Chondrocyte (in vitro differentiated cells): ENCODE measurements around the gene CRYM. TPM values are rescaled to one million over a fixed set of nuclear protein-coding genes. Genes with fewer than 3 reads are reported as not detected.
"Not testable (repeated sequence)": the region's sequence is repeated elsewhere in the genome, so short reads cannot be mapped to it uniquely, and the experiment has no call there.

Experiments
- DNase-seq: peaks from one replicate; pipeline ENCODE4 v3.0.0; 2021; ENCODE audit warnings: mixed read lengths, low spot score
- H3K27ac Mint-ChIP-seq: one replicate; pipeline ENCODE4 v1.8.0; 2021; ENCODE audit warnings: mild to moderate bottlenecking, moderate library complexity, mixed read lengths; ENCODE audit not compliant: unreplicated experiment
- H3K27me3 Mint-ChIP-seq: 2 replicates; pipeline ENCODE4 v1.8.0; 2021; ENCODE audit warnings: low read depth, mixed read lengths
- H3K36me3 Mint-ChIP-seq: 2 replicates; pipeline ENCODE4 v1.8.0; 2021; ENCODE audit warnings: low read depth, mixed read lengths
- H3K4me1 Mint-ChIP-seq: 2 replicates; pipeline ENCODE4 v1.8.0; 2021; ENCODE audit warnings: low read depth, mild to moderate bottlenecking, mixed read lengths
- H3K4me3 Mint-ChIP-seq: one replicate; pipeline ENCODE4 v1.8.0; 2021; ENCODE audit warnings: mild to moderate bottlenecking, moderate library complexity, mixed read lengths; ENCODE audit not compliant: unreplicated experiment
- H3K9me3 Mint-ChIP-seq: 2 replicates; pipeline ENCODE4 v1.8.0; 2021; ENCODE audit warnings: low read depth, mixed read lengths
- long read RNA-seq: library from polyadenylated mRNA; stranded (forward); transcript quantifications from one replicate; pipeline ENCODE4 v2.0.0, GENCODE V29; 2021
- total RNA-seq: library from RNA; stranded (reverse); gene quantifications from 3 replicates; pipeline ENCODE4 v1.2.1, GENCODE V29; 2021
- TF ChIP-seq, protein P1 (sequence below): fragments of 200-600 bp; sonication (generic); IDR thresholded peaks from 2 replicates; pipeline ENCODE4 v1.5.0; 2021; ENCODE audit warnings: antibody characterized with exemption, mild to moderate bottlenecking, moderate library complexity

Gene CRYM
- total RNA-seq: not detected in 3 replicates
- long read RNA-seq, partial matches to known transcripts: 0 of 1 reads
- long read RNA-seq, other reads (novel, unspliced or antisense): 1 of 1 reads

DNA sequence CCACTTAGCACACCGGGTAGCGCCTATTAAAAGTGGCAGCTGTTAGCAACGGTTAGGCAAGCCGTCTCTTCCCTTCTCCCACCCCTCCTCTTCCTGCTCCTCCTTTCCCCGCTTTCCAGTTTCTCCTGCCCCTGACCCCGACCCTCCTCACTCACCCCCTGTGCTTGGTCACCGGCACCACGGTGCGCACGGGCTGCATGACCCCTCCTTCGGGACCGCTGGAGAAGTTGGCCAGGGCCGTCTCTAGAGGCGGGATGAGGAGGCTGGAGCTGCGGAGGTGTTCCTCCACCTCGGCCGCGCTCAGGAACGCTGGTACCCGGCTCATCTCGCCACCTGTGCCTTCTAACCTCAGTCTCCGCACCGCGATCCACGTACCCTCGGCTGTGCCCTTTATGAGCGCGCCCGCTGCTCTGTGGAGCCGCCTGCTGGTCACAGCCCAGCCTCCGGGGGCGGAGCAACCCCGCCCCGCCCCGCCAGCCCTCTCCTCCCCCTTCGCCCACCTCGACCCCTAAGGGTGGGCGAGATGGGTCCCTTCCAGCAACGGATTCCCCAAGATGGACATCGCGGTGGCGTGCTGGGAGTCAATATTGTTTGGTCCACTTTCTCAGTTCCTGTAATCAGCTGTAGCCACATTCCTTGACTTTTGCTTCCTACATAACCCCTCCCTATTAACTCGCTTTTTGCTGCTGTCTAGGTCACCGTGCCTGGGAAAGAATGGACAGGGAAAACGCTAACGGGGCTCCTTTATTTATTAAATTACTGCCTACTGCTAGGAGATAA lies at the start of gene CRYM:
CRYM (minus strand) TSS at position 364 of the 780 bp plus-strand sequence; CDS start at position 325, 39 bp downstream.
- Mint-ChIP-seq H3K9me3 (no peaks in the 10 kb centered on the region), H3K27me3 (peaks cover 63% of the 10 kb centered on the region), H3K4me3 (peak within 1 kb of the TSS; percentile 64), H3K4me1 (peaks cover 7% of the 10 kb centered on the region), H3K36me3 (no peaks in the 10 kb centered on the region), H3K27ac (no peak within 1 kb of the TSS)
- TF ChIP-seq, protein P1, sequence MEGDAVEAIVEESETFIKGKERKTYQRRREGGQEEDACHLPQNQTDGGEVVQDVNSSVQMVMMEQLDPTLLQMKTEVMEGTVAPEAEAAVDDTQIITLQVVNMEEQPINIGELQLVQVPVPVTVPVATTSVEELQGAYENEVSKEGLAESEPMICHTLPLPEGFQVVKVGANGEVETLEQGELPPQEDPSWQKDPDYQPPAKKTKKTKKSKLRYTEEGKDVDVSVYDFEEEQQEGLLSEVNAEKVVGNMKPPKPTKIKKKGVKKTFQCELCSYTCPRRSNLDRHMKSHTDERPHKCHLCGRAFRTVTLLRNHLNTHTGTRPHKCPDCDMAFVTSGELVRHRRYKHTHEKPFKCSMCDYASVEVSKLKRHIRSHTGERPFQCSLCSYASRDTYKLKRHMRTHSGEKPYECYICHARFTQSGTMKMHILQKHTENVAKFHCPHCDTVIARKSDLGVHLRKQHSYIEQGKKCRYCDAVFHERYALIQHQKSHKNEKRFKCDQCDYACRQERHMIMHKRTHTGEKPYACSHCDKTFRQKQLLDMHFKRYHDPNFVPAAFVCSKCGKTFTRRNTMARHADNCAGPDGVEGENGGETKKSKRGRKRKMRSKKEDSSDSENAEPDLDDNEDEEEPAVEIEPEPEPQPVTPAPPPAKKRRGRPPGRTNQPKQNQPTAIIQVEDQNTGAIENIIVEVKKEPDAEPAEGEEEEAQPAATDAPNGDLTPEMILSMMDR: peak; percentile 94
- DNase-seq: peak; percentile 88

DNA sequence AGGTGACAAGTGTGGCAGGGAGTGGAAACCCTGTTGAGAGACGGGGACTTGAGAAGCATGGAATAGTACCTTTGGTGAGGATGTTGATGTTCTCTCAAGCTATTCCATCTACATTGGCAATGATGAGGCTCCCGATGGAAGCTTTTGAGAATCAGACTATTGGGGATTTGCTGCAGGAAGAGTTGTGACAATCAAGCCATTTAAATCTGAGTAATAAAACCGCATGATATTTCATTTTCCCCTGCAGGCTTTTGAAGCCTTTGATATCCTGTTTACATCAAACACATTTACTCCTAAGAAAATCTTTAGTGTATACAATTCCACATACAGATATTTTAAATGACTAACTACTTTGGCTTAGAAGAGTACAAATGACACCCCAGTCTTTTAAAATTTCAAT lies 49.0 kb upstream of the CRYM start:
- no peak overlapping the region for H3K4me3 Mint-ChIP-seq
- DNase-seq: no peak
- no peak overlapping the region for H3K27ac Mint-ChIP-seq
- no peaks in the 10 kb centered on the region for H3K27me3 Mint-ChIP-seq
- TF ChIP-seq, protein P1: no peak
- H3K4me1 Mint-ChIP-seq: no peaks in the 10 kb centered on the region
- peaks cover 4% of the 10 kb centered on the region for H3K36me3 Mint-ChIP-seq
- peaks cover 5% of the 10 kb centered on the region for H3K9me3 Mint-ChIP-seq

DNA sequence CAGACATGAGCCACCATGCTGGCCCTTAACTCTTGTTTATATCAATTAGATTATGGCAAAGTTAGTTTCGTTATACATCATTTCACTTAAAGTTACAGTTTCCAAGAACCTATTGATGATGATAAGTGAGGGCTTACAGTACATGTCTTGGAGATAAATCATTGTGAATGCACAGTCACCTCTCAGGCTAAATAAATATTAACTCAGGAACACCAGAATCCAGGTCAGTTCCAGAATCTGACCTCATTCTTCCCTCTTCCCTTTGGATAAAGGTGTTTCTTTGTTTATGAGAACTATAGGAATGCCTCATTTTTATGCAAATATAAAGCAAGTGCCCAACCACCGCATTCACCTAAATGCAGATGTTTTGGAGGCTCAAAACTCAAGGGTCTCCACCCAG lies 48.4 kb upstream of the CRYM start:
- no peaks in the 10 kb centered on the region for H3K4me1 Mint-ChIP-seq
- H3K27ac Mint-ChIP-seq: no peak overlapping the region
- H3K9me3 Mint-ChIP-seq: peaks cover 5% of the 10 kb centered on the region
- no peaks in the 10 kb centered on the region for H3K27me3 Mint-ChIP-seq
- TF ChIP-seq, protein P1: no peak
- H3K4me3 Mint-ChIP-seq: no peak overlapping the region
- H3K36me3 Mint-ChIP-seq: peaks cover 4% of the 10 kb centered on the region
- no peak for DNase-seq

DNA sequence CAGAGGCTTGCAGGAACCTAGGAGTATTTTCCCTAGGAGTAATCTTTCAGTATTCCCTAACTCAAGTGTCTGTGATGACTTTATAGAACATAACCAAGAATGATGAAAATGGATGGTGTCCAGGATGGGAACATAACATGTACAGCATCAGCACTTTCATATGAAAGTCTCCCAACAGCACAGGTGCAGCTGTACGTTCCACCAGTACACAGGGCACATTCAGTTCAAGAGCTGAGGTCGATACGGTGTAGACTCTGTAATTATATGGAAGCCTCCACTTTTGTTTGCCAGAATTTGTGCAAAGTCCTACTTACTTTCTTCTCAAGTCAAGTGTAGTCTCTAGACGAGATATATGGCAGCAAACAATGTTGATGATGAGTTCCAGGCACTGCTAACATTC lies 46.2 kb upstream of the CRYM start:
- TF ChIP-seq, protein P1: no peak
- Mint-ChIP-seq H3K9me3 (peaks cover 3% of the 10 kb centered on the region), H3K36me3 (peaks cover 4% of the 10 kb centered on the region), H3K27me3 (no peaks in the 10 kb centered on the region), H3K27ac (no peak overlapping the region), H3K4me3 (no peak overlapping the region), H3K4me1 (no peaks in the 10 kb centered on the region)
- DNase-seq: no peak

DNA sequence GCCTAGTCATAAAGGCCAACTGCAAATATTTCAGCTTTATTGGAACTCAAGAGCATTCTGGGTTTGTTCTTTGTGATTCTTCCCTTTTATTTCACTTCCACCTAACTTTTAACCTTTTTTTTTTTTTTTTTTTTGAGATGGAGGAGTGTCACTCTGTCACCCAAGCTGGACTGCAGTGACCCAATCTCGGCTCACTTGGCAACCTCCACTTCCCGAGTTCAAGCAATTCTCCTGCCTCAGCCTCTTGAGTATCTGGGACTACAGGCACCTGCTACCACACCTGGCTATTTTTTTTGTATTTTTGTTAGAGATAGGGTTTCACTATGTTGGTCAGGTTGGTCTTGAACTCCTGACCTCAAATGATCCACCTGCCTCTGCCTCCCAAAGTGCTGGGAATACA lies 44.2 kb upstream of the CRYM start:
- H3K36me3 Mint-ChIP-seq, H3K4me3 Mint-ChIP-seq, H3K9me3 Mint-ChIP-seq, H3K27me3 Mint-ChIP-seq, DNase-seq, H3K4me1 Mint-ChIP-seq, H3K27ac Mint-ChIP-seq: not testable (repeated sequence)

DNA sequence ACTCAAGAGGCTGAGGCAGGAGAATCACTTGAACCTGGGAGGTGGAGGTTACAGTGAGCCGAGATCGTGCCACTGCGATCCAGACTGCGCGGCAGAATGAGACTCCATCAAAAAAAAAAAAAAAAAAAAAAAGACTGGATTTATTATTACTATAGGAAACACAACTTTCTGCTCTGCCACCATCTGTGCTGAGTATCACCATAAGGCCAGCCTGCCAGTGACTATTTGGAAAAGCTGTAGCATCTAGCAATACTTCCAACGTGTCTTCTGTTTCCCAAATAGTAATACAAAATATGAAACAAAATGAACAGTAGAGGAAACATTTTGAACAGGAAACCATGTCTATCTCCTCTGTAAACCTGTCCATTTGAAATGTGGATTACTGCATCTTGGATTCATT lies 43.6 kb upstream of the CRYM start:
- Mint-ChIP-seq H3K4me1 (no peaks in the 10 kb centered on the region), H3K9me3 (no peaks in the 10 kb centered on the region), H3K36me3 (peaks cover 4% of the 10 kb centered on the region), H3K27ac (no peak overlapping the region), H3K4me3 (no peak overlapping the region), H3K27me3 (no peaks in the 10 kb centered on the region)
- TF ChIP-seq, protein P1: no peak
- DNase-seq: no peak
